Measurements from ENCODE around the gene TXNDC15.
"Not testable (repeated sequence)": the region's sequence is repeated elsewhere in the genome, so short reads cannot be mapped to it uniquely, and the experiment has no call there.

Gene TXNDC15, protein sequence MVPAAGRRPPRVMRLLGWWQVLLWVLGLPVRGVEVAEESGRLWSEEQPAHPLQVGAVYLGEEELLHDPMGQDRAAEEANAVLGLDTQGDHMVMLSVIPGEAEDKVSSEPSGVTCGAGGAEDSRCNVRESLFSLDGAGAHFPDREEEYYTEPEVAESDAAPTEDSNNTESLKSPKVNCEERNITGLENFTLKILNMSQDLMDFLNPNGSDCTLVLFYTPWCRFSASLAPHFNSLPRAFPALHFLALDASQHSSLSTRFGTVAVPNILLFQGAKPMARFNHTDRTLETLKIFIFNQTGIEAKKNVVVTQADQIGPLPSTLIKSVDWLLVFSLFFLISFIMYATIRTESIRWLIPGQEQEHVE

DNA sequence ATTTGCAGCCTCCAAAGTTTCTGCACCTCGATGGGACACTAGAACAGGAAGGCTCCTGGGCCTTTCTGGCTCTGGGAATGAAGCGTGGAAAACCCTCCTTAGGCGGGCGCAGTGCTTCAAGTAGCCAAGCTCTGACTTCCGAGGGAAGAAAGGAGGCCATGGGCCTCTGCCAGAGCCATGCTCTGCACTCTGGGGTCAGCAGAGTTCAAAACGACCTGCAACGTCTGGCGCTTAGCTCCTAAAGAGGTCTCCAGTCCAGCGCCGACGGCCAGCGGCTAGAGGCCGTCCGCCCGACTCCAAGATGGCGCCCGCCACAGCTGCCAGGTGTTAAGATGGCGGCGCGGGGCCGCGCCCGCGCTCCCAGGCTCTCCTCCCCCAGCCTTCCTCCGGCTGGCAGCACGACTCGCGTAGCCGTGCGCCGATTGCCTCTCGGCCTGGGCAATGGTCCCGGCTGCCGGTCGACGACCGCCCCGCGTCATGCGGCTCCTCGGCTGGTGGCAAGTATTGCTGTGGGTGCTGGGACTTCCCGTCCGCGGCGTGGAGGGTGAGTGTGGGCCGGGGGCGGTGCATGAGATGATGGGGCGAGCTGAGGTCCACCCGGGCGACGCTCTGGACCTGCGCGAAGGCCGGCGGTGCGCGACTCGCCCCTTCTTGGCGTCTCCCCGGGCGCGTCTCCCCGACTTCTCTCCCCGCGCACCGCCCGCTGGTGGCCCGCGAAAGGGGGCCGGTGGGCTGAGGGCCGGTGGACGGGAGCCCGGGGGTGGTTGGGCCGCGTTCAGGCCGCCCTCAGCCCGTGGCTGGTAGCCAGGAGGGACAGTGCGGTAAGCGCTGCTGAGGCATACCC lies at the start of gene TXNDC15:
Gene TXNDC15 (plus strand): TSS at position 385 of the 844 bp plus-strand sequence. CDS start 57 bp downstream, at position 442.
- H3K4me3 ChIP-seq (ENCODE audit: low read depth, low read length) = peak within 1 kb of the TSS; percentile 83
- no peak for TF ChIP-seq CTCF (IDR thresholded peaks at IDR 0.05; ENCODE audit: low read depth, low read length, missing control alignments)
- in situ Hi-C loops (cut with HindIII; ENCODE audit: low sequenced_read_pairs) = no loop called here
- peak; percentile 64 for DNase-seq (ENCODE audit: low read depth)

- H3K4me3 ChIP-seq (ENCODE audit: low read depth, low read length) = no peak overlapping the region
- in situ Hi-C loops (cut with HindIII; ENCODE audit: low sequenced_read_pairs) = no loop called here
- no peak for TF ChIP-seq CTCF (IDR thresholded peaks at IDR 0.05; ENCODE audit: low read depth, low read length, missing control alignments)
- no peak for DNase-seq (ENCODE audit: low read depth)
Observed at GRCh38 chr5:134824681-134825080, 49.5 kb upstream of the TXNDC15 start.

- no peak overlapping the region for H3K4me3 ChIP-seq (ENCODE audit: low read depth, low read length)
- TF ChIP-seq CTCF (IDR thresholded peaks at IDR 0.05; ENCODE audit: low read depth, low read length, missing control alignments) = no peak
- no peak for DNase-seq (ENCODE audit: low read depth)
- in situ Hi-C loops (cut with HindIII; ENCODE audit: low sequenced_read_pairs) = no loop called here
Observed at GRCh38 chr5:134825212-134825611, 49.0 kb upstream of the TXNDC15 start.

GRCh38 chr5:134833340-134834032 lies 40.7 kb upstream of the TXNDC15 start:
- no peak overlapping the region for H3K4me3 ChIP-seq (ENCODE audit: low read depth, low read length)
- TF ChIP-seq CTCF (IDR thresholded peaks at IDR 0.05; ENCODE audit: low read depth, low read length, missing control alignments) = no peak
- in situ Hi-C loops (cut with HindIII; ENCODE audit: low sequenced_read_pairs) = no loop called here
- DNase-seq (ENCODE audit: low read depth) = no peak

- no peak for TF ChIP-seq CTCF (IDR thresholded peaks at IDR 0.05; ENCODE audit: low read depth, low read length, missing control alignments)
- in situ Hi-C loops (cut with HindIII; ENCODE audit: low sequenced_read_pairs) = no loop called here
- DNase-seq (ENCODE audit: low read depth) = no peak
- H3K4me3 ChIP-seq (ENCODE audit: low read depth, low read length) = no peak overlapping the region
Observed at GRCh38 chr5:134835623-134836022, 38.5 kb upstream of the TXNDC15 start.

DNA sequence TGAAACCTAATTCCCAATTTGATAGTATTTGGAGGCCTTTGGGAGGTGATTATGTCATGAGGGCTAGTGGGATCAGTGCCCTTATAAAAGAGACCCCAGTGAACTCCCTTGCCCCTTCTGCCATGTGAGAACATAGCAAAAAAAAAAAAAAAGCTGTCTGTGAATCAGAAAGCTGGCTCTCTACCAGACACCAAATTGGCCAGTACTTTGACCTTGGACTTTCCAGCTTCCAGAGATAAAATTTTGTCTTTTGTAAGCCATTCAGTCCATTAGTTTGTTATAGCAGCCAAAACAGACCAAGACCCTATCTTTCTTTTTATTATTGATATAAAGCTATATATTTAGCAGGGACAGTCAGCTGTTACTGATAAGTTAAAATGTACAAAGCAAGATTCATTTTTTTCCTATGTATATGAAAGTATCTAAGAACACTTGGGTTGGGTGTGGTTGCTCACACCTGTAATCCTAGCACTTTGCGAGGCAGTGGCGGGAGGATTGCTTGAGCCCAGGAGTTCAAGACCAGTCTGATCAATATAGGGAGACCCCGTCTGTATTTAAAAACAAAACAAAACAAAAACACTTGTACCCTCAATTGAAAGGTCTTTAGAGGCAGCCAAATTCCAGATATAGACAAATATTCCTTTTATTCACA lies 36.5 kb upstream of the TXNDC15 start:
- H3K4me3 ChIP-seq (ENCODE audit: low read depth, low read length) = no peak overlapping the region
- no peak for TF ChIP-seq CTCF (IDR thresholded peaks at IDR 0.05; ENCODE audit: low read depth, low read length, missing control alignments)
- in situ Hi-C loops (cut with HindIII; ENCODE audit: low sequenced_read_pairs) = no loop called here
- no peak for DNase-seq (ENCODE audit: low read depth)

- in situ Hi-C loops (cut with HindIII; ENCODE audit: low sequenced_read_pairs); H3K4me3 ChIP-seq (ENCODE audit: low read depth, low read length): not testable (repeated sequence)
Observed at GRCh38 chr5:134838361-134838760, 35.8 kb upstream of the TXNDC15 start.

More at GRCh38 chr5:134838361-134838760, 35.8 kb upstream of the TXNDC15 start:
- DNase-seq (ENCODE audit: low read depth) = not testable (repeated sequence)

All from astrocyte of the cerebellum (primary cell).